Measurements from ENCODE around the gene GALNT10.

GALNT10 gene

GRCh38 chr5:154203798-154204578 is 13.5 kb downstream of the GALNT10 start:
- no peak for DNase-seq

- no peak for DNase-seq
Measured at GRCh38 chr5:154205441-154206117, 15.0 kb downstream of the GALNT10 start.

- DNase-seq = no peak
Measured at GRCh38 chr5:154206311-154206710, 15.8 kb downstream of the GALNT10 start.

- DNase-seq = no peak
Measured at GRCh38 chr5:154207204-154207603, 16.7 kb downstream of the GALNT10 start.

GRCh38 chr5:154209591-154210081 is 19.1 kb downstream of the GALNT10 start:
- DNase-seq = no peak

- DNase-seq = no peak
Measured at GRCh38 chr5:154210163-154210562, 19.6 kb downstream of the GALNT10 start.

GRCh38 chr5:154211641-154212390 is 21.3 kb downstream of the GALNT10 start:
- no peak for DNase-seq

- DNase-seq = no peak
Measured at GRCh38 chr5:154213592-154213991, 23.1 kb downstream of the GALNT10 start.

GRCh38 chr5:154214371-154215106 is 24.0 kb downstream of the GALNT10 start:
- DNase-seq = no peak

GRCh38 chr5:154215571-154216325 is 25.2 kb downstream of the GALNT10 start:
- no peak for DNase-seq

GRCh38 chr5:154217462-154217861 is 26.9 kb downstream of the GALNT10 start:
- no peak for DNase-seq

GRCh38 chr5:154218786-154219185 is 28.3 kb downstream of the GALNT10 start:
- no peak for DNase-seq

GRCh38 chr5:154220625-154221024 is 30.1 kb downstream of the GALNT10 start:
- no peak for DNase-seq

GRCh38 chr5:154221371-154221896 is 30.9 kb downstream of the GALNT10 start:
- DNase-seq = no peak

GRCh38 chr5:154222414-154222813 is 31.9 kb downstream of the GALNT10 start:
- no peak for DNase-seq

- no peak for DNase-seq
Measured at GRCh38 chr5:154223320-154223719, 32.8 kb downstream of the GALNT10 start.

- no peak for DNase-seq
Measured at GRCh38 chr5:154227090-154227489, 36.6 kb downstream of the GALNT10 start.

- no peak for DNase-seq
Measured at GRCh38 chr5:154228696-154229095, 38.2 kb downstream of the GALNT10 start.

GRCh38 chr5:154230526-154230925 is 40.0 kb downstream of the GALNT10 start:
- DNase-seq = no peak

GRCh38 chr5:154234551-154234950 is 44.0 kb downstream of the GALNT10 start:
- no peak for DNase-seq

- DNase-seq = no peak
Measured at GRCh38 chr5:154236011-154236410, 45.5 kb downstream of the GALNT10 start.
